HCT116 (cell line): ENCODE data around the gene SF3B1. TPM values are rescaled to one million over a fixed set of nuclear protein-coding genes. Genes with fewer than 3 reads are reported as not detected.

ENCODE experiments used
- ATAC-seq: fragments of 200-7000 bp; cut with Tn5 transposase; 2 replicates; pipeline ENCODE4 v1.9.1; 2020; ENCODE audit warnings: mild to moderate bottlenecking, moderate library complexity
- BruUV-seq: library from RNA; stranded (reverse); fragments of 400-500 nt; replicated peaks from 2 replicates; lab custom pipeline; 2021; lab: Mats Ljungman, UMichigan
- CTCF ChIA-PET: fragments of 300-600 bp; sonication (Branson Sonifier 250); formaldehyde crosslinking; loops from one replicate; lab custom pipeline; 2021; ENCODE audit warnings: antibody characterized with exemption; lab: Charles Lee
- POLR2A ChIA-PET: fragments of 300-600, 350-600 bp; sonication (Branson Sonifier 250); formaldehyde crosslinking; loops from one replicate; lab custom pipeline; 2021; ENCODE audit warnings: antibody characterized with exemption; lab: Charles Lee
- RAD21 ChIA-PET, 2 experiments: fragments of 300-600 bp; sonication (Branson Sonifier 250); formaldehyde crosslinking; loops; one replicate each; lab custom pipeline; 2023; ENCODE audit warnings: low total read pairs in 2 of 2; ENCODE audit not compliant: uncharacterized antibody in 2 of 2, unreplicated experiment in 2 of 2, low non-redundant PET in 1 of 2; lab: Charles Lee
- DNase-seq: peaks from one replicate; pipeline ENCODE4 v3.0.0-alpha.2; 2010; ENCODE audit warnings: low read depth, low spot score
- H2AFZ ChIP-seq: fragments of 200-600 bp; shearing (Covaris generic), sonication (generic); 2 replicates; pipeline ENCODE4 v1.6.1; 2017; ENCODE audit warnings: low read depth, mixed run types, mixed read lengths, antibody characterized with exemption, low read length; ENCODE audit not compliant: poor library complexity, severe bottlenecking
- H3K27ac ChIP-seq: 2 replicates; pipeline ENCODE4 v1.5.1; 2012; ENCODE audit warnings: low read depth, low read length
- H3K27me3 ChIP-seq: fragments of 200-600 bp; sonication (generic); 2 replicates; pipeline ENCODE4 v1.6.1; 2016; ENCODE audit warnings: mixed run types, low read length, mixed read lengths; ENCODE audit not compliant: insufficient read depth
- H3K36me3 ChIP-seq, 2 experiments: fragments of 200-500 bp in 1 of 2; fragments of 200-600 bp in 1 of 2; sonication (Bioruptor generic) in 1 of 2; sonication (generic) in 1 of 2; 2 replicates each; pipeline versions ENCODE4 v1.5.1 to v1.6.1; 2014 to 2016; ENCODE audit warnings: low read length in 2 of 2, inconsistent platforms in 1 of 2, mixed read lengths in 1 of 2, mixed run types in 1 of 2; ENCODE audit not compliant: insufficient read depth in 2 of 2, control insufficient read depth in 1 of 2
- H3K4me1 ChIP-seq, 2 experiments: fragments of 200-600 bp in 1 of 2; sonication (generic) in 1 of 2; 2 replicates each; pipeline versions ENCODE4 v1.5.1 to v1.6.1; 2012 to 2017; ENCODE audit warnings: low read length in 2 of 2, inconsistent platforms in 1 of 2, mild to moderate bottlenecking in 1 of 2, mixed read lengths in 1 of 2, mixed run types in 1 of 2, moderate library complexity in 1 of 2; ENCODE audit not compliant: insufficient read depth in 2 of 2, control insufficient read depth in 1 of 2
- H3K4me2 ChIP-seq: fragments of 200-600 bp; sonication (generic); 2 replicates; pipeline ENCODE4 v1.6.1; 2017; ENCODE audit warnings: mixed run types, low read length, mixed read lengths
- H3K4me3 ChIP-seq, 2 experiments: fragments of 200-600 bp in 1 of 2; sonication (generic) in 1 of 2; replicated peaks in 1 of 2; 2 replicates each; pipeline ENCODE4 v1.5.1; 2011 to 2016; ENCODE audit warnings: low read length in 2 of 2, control low read depth in 1 of 2, low read depth in 1 of 2, mild to moderate bottlenecking in 1 of 2, mixed read lengths in 1 of 2, mixed run types in 1 of 2
- H3K79me2 ChIP-seq: fragments of 200-600 bp; sonication (generic); 2 replicates; pipeline ENCODE4 v1.6.1; 2017; ENCODE audit warnings: mild to moderate bottlenecking, mixed run types, low read length, moderate library complexity, mixed read lengths; ENCODE audit not compliant: insufficient read depth
- H3K9ac ChIP-seq: fragments of 200-600 bp; sonication (generic); 2 replicates; pipeline ENCODE4 v1.6.1; 2016; ENCODE audit warnings: low read length, mixed read lengths
- H3K9me2 ChIP-seq: fragments of 200-600 bp; sonication (generic), shearing (Covaris generic); 2 replicates; pipeline ENCODE4 v1.6.1; 2017; ENCODE audit warnings: mixed run types, mild to moderate bottlenecking, moderate library complexity; ENCODE audit not compliant: insufficient read depth
- H3K9me3 ChIP-seq, 2 experiments: fragments of 200-500 bp in 1 of 2; fragments of 200-600 bp in 1 of 2; sonication (Bioruptor generic) in 1 of 2; sonication (generic) in 1 of 2; 2 replicates each; pipeline ENCODE4 v1.6.1; 2014 to 2017; ENCODE audit warnings: low read length in 2 of 2, mixed read lengths in 2 of 2, inconsistent platforms in 1 of 2, low read depth in 1 of 2, mild to moderate bottlenecking in 1 of 2, mixed run types in 1 of 2, moderate library complexity in 1 of 2; ENCODE audit not compliant: control insufficient read depth in 1 of 2, insufficient read depth in 1 of 2
- H4K20me1 ChIP-seq: fragments of 200-600 bp; sonication (generic), shearing (Covaris generic); 2 replicates; pipeline ENCODE4 v1.6.1; 2017; ENCODE audit warnings: mixed run types, mild to moderate bottlenecking, moderate library complexity; ENCODE audit not compliant: insufficient read depth
- ATF3 ChIP-seq: IDR thresholded peaks from 2 replicates; pipeline ENCODE4 v1.6.1; 2012
- CBX3 ChIP-seq: IDR thresholded peaks from 2 replicates; pipeline ENCODE4 v1.6.1; 2012; ENCODE audit warnings: low read depth
- CEBPB ChIP-seq: IDR thresholded peaks from 2 replicates; pipeline ENCODE4 v1.6.1; 2012; ENCODE audit warnings: low read depth
- CTCF ChIP-seq, 3 experiments: fragments of 200-600 bp in 1 of 3; sonication (generic) in 1 of 3; IDR thresholded peaks in 2 of 3; conservative IDR thresholded peaks in 1 of 3; 2 replicates each; pipeline ENCODE4 v1.5.1; 2012 to 2017; ENCODE audit warnings: low read depth in 2 of 3, low read length in 2 of 3, antibody characterized with exemption in 1 of 3, borderline replicate concordance in 1 of 3, control low read depth in 1 of 3, mild to moderate bottlenecking in 1 of 3, mixed read lengths in 1 of 3, mixed run types in 1 of 3, moderate library complexity in 1 of 3; ENCODE audit not compliant: insufficient read depth in 1 of 3
- EGR1 ChIP-seq: IDR thresholded peaks from 2 replicates; pipeline ENCODE4 v1.6.1; 2012; ENCODE audit warnings: low read depth
- EZH2 ChIP-seq: fragments of 200-600 bp; sonication (generic); IDR thresholded peaks from 2 replicates; pipeline ENCODE4 v1.6.1; 2017; ENCODE audit warnings: antibody characterized with exemption, mixed run types
- FOSL1 ChIP-seq: IDR thresholded peaks from 2 replicates; pipeline ENCODE4 v1.6.1; 2012; ENCODE audit warnings: low read depth
- JUND ChIP-seq: IDR thresholded peaks from 2 replicates; pipeline ENCODE4 v1.6.1; 2012
- POLR2AphosphoS5 ChIP-seq: IDR thresholded peaks from 2 replicates; pipeline ENCODE4 v1.6.1; 2011; ENCODE audit warnings: mild to moderate bottlenecking, low read depth, low read length, moderate library complexity
- RAD21 ChIP-seq: IDR thresholded peaks from 2 replicates; pipeline ENCODE4 v1.6.1; 2012; ENCODE audit warnings: low read depth, mild to moderate bottlenecking
- SIN3A ChIP-seq: IDR thresholded peaks from 2 replicates; pipeline ENCODE4 v1.6.1; 2012; ENCODE audit warnings: low read depth
- TCF7L2 ChIP-seq: IDR thresholded peaks from 2 replicates; pipeline ENCODE4 v1.7.0; 2011; ENCODE audit warnings: borderline replicate concordance, inconsistent platforms; ENCODE audit not compliant: insufficient read depth, insufficient read length; ENCODE audit errors: extremely low read depth
- YY1 ChIP-seq: IDR thresholded peaks from 2 replicates; pipeline ENCODE4 v1.6.1; 2011; ENCODE audit warnings: low read length, low read depth, moderate library complexity, mild to moderate bottlenecking; ENCODE audit not compliant: insufficient replicate concordance; ENCODE audit errors: extremely low read depth
- ZBTB33 ChIP-seq: IDR thresholded peaks from 2 replicates; pipeline ENCODE4 v1.6.1; 2011; ENCODE audit warnings: mild to moderate bottlenecking, low read length, moderate library complexity; ENCODE audit not compliant: insufficient replicate concordance; ENCODE audit errors: extremely low read depth
- ZFX ChIP-seq: fragments of 450-650 bp; IDR thresholded peaks from 2 replicates; pipeline ENCODE4 v1.6.1; 2017
- ZNF274 ChIP-seq: fragments of 200-500 bp; sonication (Bioruptor generic); IDR thresholded peaks from 2 replicates; pipeline ENCODE4 v1.6.1; 2014; ENCODE audit warnings: mild to moderate bottlenecking, low read depth, low read length, inconsistent platforms
- intact Hi-C: fragments of 100-400 bp; cut with micrococcal nuclease; formaldehyde crosslinking; loops from 2 replicates; pipeline ENCODE4 v1.10.0; 2022
- total RNA-seq: library from RNA; stranded (reverse); gene quantifications from one replicate; pipeline ENCODE4 v1.2.1, GENCODE V29; 2021; ENCODE audit not compliant: unreplicated experiment

SF3B1 gene
- total RNA-seq, 1 experiment from 2014 or later = 282 TPM

GRCh38 chr2:197452754-197453122 is 17.9 kb upstream of the SF3B1 start:
- H3K4me1 ChIP-seq = peaks cover 4 to 13% of the 10 kb centered on the region in 2 experiments; a peak in 2 of 4 replicates
- H2AFZ ChIP-seq = no peak overlapping the region
- no peaks in the 10 kb centered on the region for H3K36me3 ChIP-seq
- H3K27ac ChIP-seq = peak overlapping the region; percentile 56
- H3K4me2 ChIP-seq = peak overlapping the region; percentile 84
- H3K79me2 ChIP-seq = peaks cover 38% of the 10 kb centered on the region
- ATAC-seq = peak; percentile 33
- BruUV-seq = TSS peak; percentile 90
- TF ChIP-seq CTCF (IDR thresholded peaks at IDR 0.05 in 2 of 3, conservative IDR thresholded peaks at IDR 0.05 in 1 of 3; ENCODE audit: borderline replicate concordance in 1 of 3, insufficient read depth in 1 of 3, low read depth in 2 of 3, low read length in 2 of 3) (no peak), JUND (no peak), EZH2 (no peak), RAD21 (no peak), ZBTB33 (no peak), YY1 (no peak), POLR2AphosphoS5 (no peak), CBX3 (no peak), ZNF274 (no peak), CEBPB (no peak), ZFX (no peak), TCF7L2 (no peak), EGR1 (no peak), ATF3 (no peak), FOSL1 (no peak), SIN3A (no peak)
- H4K20me1 ChIP-seq = no peaks in the 10 kb centered on the region
- peak overlapping the region; percentile 86 for H3K9ac ChIP-seq
- POLR2A ChIA-PET = interaction anchor here (0.8 to 1.3 kb wide), 7 partner anchors 14 to 63 kb away, joined by 3 to 14 read pairs (median 4); partner anchors contain the start of genes HSPD1, HSPE1, MOB4 and SF3B1
- H3K9me2 ChIP-seq = no peaks in the 10 kb centered on the region
- H3K4me3 ChIP-seq = peak overlapping the region; percentile 84 to 99
- DNase-seq = no peak
- H3K9me3 ChIP-seq = no peaks in the 10 kb centered on the region
- H3K27me3 ChIP-seq = no peaks in the 10 kb centered on the region
- RAD21 ChIA-PET = no interaction called here
- CTCF ChIA-PET = no interaction called here
- intact Hi-C loops = loop anchor here (1.0 kb wide), 2 partner anchors 17 to 48 kb away; partner anchors contain the start of genes HSPE1 and SF3B1
